Endothelial cell (in vitro differentiated cells): ENCODE results near the gene PCDHGA11. TPM values are rescaled to one million over a fixed set of nuclear protein-coding genes. Genes with fewer than 3 reads are reported as not detected.

ENCODE experiments used
- DNase-seq: peaks from one replicate; pipeline ENCODE4 v3.0.0; 2021; ENCODE audit warnings: low spot score
- H3K27ac Mint-ChIP-seq: one replicate; pipeline ENCODE4 v1.8.0; 2021; ENCODE audit warnings: mixed read lengths, inconsistent platforms; ENCODE audit not compliant: unreplicated experiment
- H3K27me3 Mint-ChIP-seq: one replicate; pipeline ENCODE4 v1.8.0; 2021; ENCODE audit warnings: mild to moderate bottlenecking, moderate library complexity, mixed read lengths, inconsistent platforms; ENCODE audit not compliant: unreplicated experiment
- H3K36me3 Mint-ChIP-seq: one replicate; pipeline ENCODE4 v1.8.0; 2021; ENCODE audit warnings: mild to moderate bottlenecking, low read depth, mixed read lengths, inconsistent platforms; ENCODE audit not compliant: unreplicated experiment
- H3K4me1 Mint-ChIP-seq: one replicate; pipeline ENCODE4 v1.8.0; 2021; ENCODE audit warnings: mild to moderate bottlenecking, mixed read lengths, inconsistent platforms; ENCODE audit not compliant: unreplicated experiment
- H3K4me3 Mint-ChIP-seq: one replicate; pipeline ENCODE4 v1.8.0; 2021; ENCODE audit warnings: mild to moderate bottlenecking, mixed read lengths, inconsistent platforms; ENCODE audit not compliant: unreplicated experiment
- H3K9me3 Mint-ChIP-seq: one replicate; pipeline ENCODE4 v1.8.0; 2021; ENCODE audit warnings: mixed read lengths, inconsistent platforms; ENCODE audit not compliant: unreplicated experiment
- total RNA-seq: library from RNA; stranded (reverse); fragmentation: NEBNext Ultra II Directional; extraction: Animal tissue kit (Norgen Biotek cat#: 25700); gene quantifications from one replicate; pipeline ENCODE4 v1.2.1, GENCODE V29; 2021; ENCODE audit not compliant: unreplicated experiment
- TF ChIP-seq, protein P1 (sequence below): fragments of 200-600 bp; sonication (generic); IDR thresholded peaks from one replicate; pipeline ENCODE4 v1.5.0; 2021; ENCODE audit warnings: antibody characterized with exemption; ENCODE audit not compliant: unreplicated experiment

Gene PCDHGA11
- total RNA-seq, 1 donor from 2014 or later: 10.8 TPM

DNA sequence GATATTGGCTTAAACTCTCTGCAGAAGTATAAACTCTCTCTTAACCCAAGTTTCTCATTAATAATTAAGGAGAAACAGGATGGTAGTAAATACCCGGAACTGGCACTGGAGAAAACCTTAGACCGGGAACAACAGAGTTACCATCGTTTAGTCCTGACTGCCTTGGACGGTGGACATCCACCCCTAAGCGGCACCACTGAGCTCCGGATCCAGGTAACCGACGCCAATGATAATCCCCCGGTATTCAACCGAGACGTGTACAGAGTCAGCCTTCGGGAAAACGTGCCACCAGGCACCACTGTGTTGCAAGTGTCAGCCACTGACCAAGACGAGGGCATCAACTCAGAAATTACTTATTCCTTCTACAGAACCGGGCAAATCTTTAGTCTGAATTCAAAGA lies 22.2 kb upstream of the PCDHGA11 start:
- peaks cover 48% of the 10 kb centered on the region for H3K36me3 Mint-ChIP-seq
- peaks cover 2% of the 10 kb centered on the region for H3K4me1 Mint-ChIP-seq
- peak overlapping the region; percentile 77 for H3K4me3 Mint-ChIP-seq
- peaks cover 34% of the 10 kb centered on the region for H3K9me3 Mint-ChIP-seq
- H3K27ac Mint-ChIP-seq: no peak overlapping the region
- DNase-seq: no peak
- peaks cover 2% of the 10 kb centered on the region for H3K27me3 Mint-ChIP-seq
- TF ChIP-seq, protein P1, sequence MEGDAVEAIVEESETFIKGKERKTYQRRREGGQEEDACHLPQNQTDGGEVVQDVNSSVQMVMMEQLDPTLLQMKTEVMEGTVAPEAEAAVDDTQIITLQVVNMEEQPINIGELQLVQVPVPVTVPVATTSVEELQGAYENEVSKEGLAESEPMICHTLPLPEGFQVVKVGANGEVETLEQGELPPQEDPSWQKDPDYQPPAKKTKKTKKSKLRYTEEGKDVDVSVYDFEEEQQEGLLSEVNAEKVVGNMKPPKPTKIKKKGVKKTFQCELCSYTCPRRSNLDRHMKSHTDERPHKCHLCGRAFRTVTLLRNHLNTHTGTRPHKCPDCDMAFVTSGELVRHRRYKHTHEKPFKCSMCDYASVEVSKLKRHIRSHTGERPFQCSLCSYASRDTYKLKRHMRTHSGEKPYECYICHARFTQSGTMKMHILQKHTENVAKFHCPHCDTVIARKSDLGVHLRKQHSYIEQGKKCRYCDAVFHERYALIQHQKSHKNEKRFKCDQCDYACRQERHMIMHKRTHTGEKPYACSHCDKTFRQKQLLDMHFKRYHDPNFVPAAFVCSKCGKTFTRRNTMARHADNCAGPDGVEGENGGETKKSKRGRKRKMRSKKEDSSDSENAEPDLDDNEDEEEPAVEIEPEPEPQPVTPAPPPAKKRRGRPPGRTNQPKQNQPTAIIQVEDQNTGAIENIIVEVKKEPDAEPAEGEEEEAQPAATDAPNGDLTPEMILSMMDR: no peak

DNA sequence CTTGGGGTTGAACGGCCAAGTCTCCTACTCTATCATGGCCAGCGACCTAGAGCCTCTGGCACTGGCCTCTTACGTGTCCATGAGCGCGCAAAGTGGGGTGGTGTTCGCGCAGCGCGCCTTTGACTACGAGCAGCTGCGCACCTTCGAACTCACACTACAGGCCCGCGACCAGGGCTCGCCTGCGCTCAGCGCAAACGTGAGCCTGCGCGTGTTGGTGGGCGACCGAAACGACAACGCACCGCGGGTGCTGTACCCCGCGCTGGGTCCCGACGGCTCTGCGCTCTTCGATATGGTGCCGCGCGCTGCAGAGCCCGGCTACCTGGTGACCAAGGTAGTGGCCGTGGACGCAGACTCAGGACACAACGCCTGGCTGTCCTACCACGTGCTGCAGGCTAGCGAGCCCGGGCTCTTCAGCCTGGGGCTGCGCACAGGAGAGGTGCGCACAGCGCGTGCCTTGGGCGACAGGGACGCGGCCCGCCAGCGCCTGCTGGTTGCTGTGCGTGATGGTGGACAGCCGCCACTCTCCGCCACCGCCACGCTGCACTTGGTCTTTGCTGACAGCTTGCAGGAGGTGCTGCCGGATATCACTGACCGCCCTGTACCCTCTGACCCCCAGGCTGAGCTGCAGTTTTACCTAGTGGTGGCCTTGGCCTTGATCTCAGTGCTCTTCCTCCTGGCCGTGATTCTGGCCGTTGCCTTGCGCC lies 21.1 kb upstream of the PCDHGA11 start:
- Mint-ChIP-seq H3K4me3 (peak overlapping the region; percentile 88), H3K9me3 (peaks cover 30% of the 10 kb centered on the region), H3K36me3 (peaks cover 48% of the 10 kb centered on the region), H3K27ac (no peak overlapping the region), H3K27me3 (peaks cover 2% of the 10 kb centered on the region), H3K4me1 (peaks cover 2% of the 10 kb centered on the region)
- no peak for DNase-seq
- TF ChIP-seq, protein P1: no peak

DNA sequence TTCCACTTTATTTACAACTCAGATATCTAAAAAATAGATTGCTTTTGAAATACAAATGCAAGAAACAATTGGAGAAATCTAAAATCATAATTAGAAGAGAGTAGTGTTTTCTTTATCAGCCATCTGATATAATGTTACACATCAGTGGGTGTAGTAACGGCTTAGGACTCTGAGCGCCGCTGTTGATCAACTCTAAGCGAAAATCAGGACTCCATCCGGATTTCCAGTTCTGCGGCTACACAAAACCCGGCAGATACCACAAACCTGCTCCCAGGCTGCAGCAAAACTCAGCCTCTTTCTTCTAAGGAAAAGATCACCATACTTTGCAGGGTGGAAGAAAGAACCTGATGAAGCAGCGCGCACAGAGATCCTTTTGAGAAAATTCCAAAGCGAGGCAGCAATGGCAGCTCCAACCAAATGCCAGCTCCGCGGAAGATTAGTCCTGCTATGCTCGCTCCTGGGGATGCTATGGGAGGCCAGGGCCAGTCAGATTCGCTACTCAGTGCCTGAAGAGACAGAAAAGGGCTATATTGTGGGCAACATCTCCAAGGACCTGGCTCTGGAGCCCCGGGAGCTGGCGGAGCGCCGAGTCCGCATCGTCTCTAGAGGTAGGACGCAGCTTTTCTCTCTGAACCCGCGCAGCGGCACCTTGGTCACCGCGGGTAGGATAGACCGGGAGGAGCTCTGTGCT lies 18.2 kb upstream of the PCDHGA11 start, which contains the start of gene PCDHGA9:
Gene PCDHGA9, plus strand, starts transcription at position 226 of the 691 bp plus-strand sequence. Its CDS starts 175 bp downstream, at position 401.
- no peak for DNase-seq
- Mint-ChIP-seq H3K4me3 (peak within 1 kb of the TSS; percentile 26), H3K27me3 (peaks cover 2% of the 10 kb centered on the region), H3K27ac (no peak within 1 kb of the TSS), H3K36me3 (peaks cover 40% of the 10 kb centered on the region), H3K9me3 (peaks cover 19% of the 10 kb centered on the region), H3K4me1 (peaks cover 7% of the 10 kb centered on the region)
- TF ChIP-seq, protein P1: no peak

DNA sequence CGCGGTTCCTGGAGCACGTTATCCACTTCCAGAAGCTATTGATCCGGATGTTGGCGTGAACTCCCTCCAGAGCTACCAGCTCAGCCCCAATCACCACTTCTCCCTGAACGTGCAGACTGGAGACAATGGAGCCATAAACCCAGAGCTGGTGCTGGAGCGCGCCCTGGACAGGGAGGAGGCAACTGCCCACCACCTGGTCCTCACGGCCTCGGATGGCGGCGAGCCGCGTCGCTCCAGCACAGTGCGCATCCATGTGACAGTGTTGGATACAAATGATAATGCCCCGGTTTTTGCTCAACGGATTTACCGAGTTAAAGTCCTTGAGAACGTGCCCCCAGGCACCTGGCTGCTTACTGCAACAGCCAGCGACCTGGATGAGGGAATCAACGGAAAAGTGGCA lies 17.5 kb upstream of the PCDHGA11 start:
- TF ChIP-seq, protein P1: no peak
- DNase-seq: no peak
- peaks cover 19% of the 10 kb centered on the region for H3K9me3 Mint-ChIP-seq
- H3K4me3 Mint-ChIP-seq: peak overlapping the region; percentile 26
- peaks cover 8% of the 10 kb centered on the region for H3K4me1 Mint-ChIP-seq
- no peak overlapping the region for H3K27ac Mint-ChIP-seq
- peaks cover 44% of the 10 kb centered on the region for H3K36me3 Mint-ChIP-seq
- peaks cover 2% of the 10 kb centered on the region for H3K27me3 Mint-ChIP-seq
